GM10847 (cell line): ENCODE results near the gene MPHOSPH6.

ENCODE experiments used
- POLR2A ChIP-seq: IDR thresholded peaks from 2 replicates; pipeline ENCODE4 v1.6.1; 2011; ENCODE audit not compliant: insufficient read length; ENCODE audit errors: extremely low read depth

MPHOSPH6 gene

GRCh38 chr16:82105107-82105506, 64.9 kb downstream of the MPHOSPH6 start:
- TF ChIP-seq POLR2A: no peak
